Heart right ventricle (tissue), 16 donors: Measurements from ENCODE around the gene PPM1H. TPM values are rescaled to one million over a fixed set of nuclear protein-coding genes. Genes with fewer than 3 reads are reported as not detected.

Experiments used
- ATAC-seq, 8 donors: fragments of 200-7000 bp; cut with Tn5 transposase; one replicate each; pipeline ENCODE4 v1.9.1; 2020; ENCODE audit warnings: mild to moderate bottlenecking in 8 of 8, moderate library complexity in 8 of 8, moderate number of reproducible peaks in 1 of 8
- DNase-seq, 2 donors: peaks; one replicate each; pipeline ENCODE4 v3.0.0-alpha.2; 2020
- H3K27ac ChIP-seq, 10 donors: fragments of 200-600 bp; sonication (generic) in 2 of 10; one replicate each; pipeline versions ENCODE4 v1.5.0 to v1.8.0; 2020 to 2022; ENCODE audit warnings: mild to moderate bottlenecking in 3 of 10
- H3K27me3 ChIP-seq, 7 donors: fragments of 200-600 bp; one replicate each; pipeline ENCODE4 v1.8.0; 2021 to 2022; ENCODE audit warnings: mild to moderate bottlenecking in 2 of 7
- H3K36me3 ChIP-seq, 9 donors: fragments of 200-600 bp; sonication (generic) in 1 of 9; one replicate each; pipeline versions ENCODE4 v1.5.0 to v1.8.0; 2020 to 2022; ENCODE audit warnings: mild to moderate bottlenecking in 2 of 9
- H3K4me1 ChIP-seq, 9 donors: fragments of 200-600 bp; sonication (generic) in 1 of 9; one replicate each; pipeline versions ENCODE4 v1.5.0 to v1.8.0; 2020 to 2022; ENCODE audit warnings: mild to moderate bottlenecking in 4 of 9
- H3K4me3 ChIP-seq, 10 donors: fragments of 200-600 bp; sonication (generic) in 2 of 10; one replicate each; pipeline versions ENCODE4 v1.5.0 to v1.8.0; 2020 to 2022; ENCODE audit warnings: mild to moderate bottlenecking in 7 of 10, moderate library complexity in 2 of 10
- H3K9me3 ChIP-seq, 11 donors: fragments of 200-600 bp in 10 of 11; sonication (generic) in 2 of 11; one replicate each; pipeline versions ENCODE4 v1.5.0 to v1.8.0; 2013 to 2022; ENCODE audit warnings: mild to moderate bottlenecking in 2 of 11, control low read depth in 1 of 11, moderate library complexity in 1 of 11
- WGBS, 2 donors: extraction: QIAGEN DNeasy Blood & Tissue Kit; methylation state at CpG; one replicate each; pipeline ENCODE4 v1.1.7; 2013; ENCODE audit warnings: inconsistent platforms in 1 of 2; 5-methylcytosine and 5-hydroxymethylcytosine counted together
- intact Hi-C, 10 donors: fragments of 100-400 bp; cut with DNase I; formaldehyde crosslinking; loops; one replicate each; pipeline versions ENCODE4 v1.11.1 to v1.14.2; 2022
- polyA plus RNA-seq, 2 donors: library from polyadenylated mRNA; stranded (reverse); fragments of 200-250 nt; gene quantifications; one replicate each; pipeline ENCODE4 v1.2.3, GENCODE V29; 2013
- total RNA-seq, 10 donors: library from RNA; stranded (reverse); fragmentation: NEBNext Ultra II Directional in 3 of 10; extraction: Animal tissue kit (Norgen Biotek cat#: 25700) in 3 of 10; gene quantifications; one replicate each; pipeline versions ENCODE4 v1.2.1 to v1.2.4, GENCODE V29; 2021 to 2023
- TF ChIP-seq, protein P1 (sequence below), 9 donors: fragments of 200-600 bp; sonication (generic) in 2 of 9; IDR thresholded peaks; one replicate each; pipeline versions ENCODE4 v1.5.0 to v1.8.0; 2021 to 2022; ENCODE audit warnings: antibody characterized with exemption in 9 of 9, mild to moderate bottlenecking in 5 of 9, moderate library complexity in 1 of 9
- donor health status: Arrhythmogenic right ventricular cardiomyopathy.
- donor health status: ischemic (EF 13 %, LVEDD 7.1; RV severe dilation, severe dysfunction).
- donor health status: healthy with polysubstance abuse.
- donor health status: DM: no; HTN: yes; CAD: no.
- donor health status: DM: no; HTN: no; CAD: no.
- donor health status: ischemic (EF 25% LVEDD 6.9; RV normal size, moderate dysfunction).
- donor health status: ischemic (EF 25% LVEDD 5.7; RV mildly dilated, moderate dysfunction).
- donor health status: healthy.
- donor health status: DM: yes; HTN: yes; CAD: no.
- donor health status: Ischemic cardiomyopathy.
- donor health status: ischemic (EF 35%, LVEDD 5.7; RV mildly dilated, moderate dysfunction).
- donor health status: nonischemic (EF 11% LVEDD 7.7; RV severe dilation, severe dysfunction).
- donor health status: DM: yes; HTN: yes; CAD: no.
- donor health status: PGD.
- donor health status: ischemic (EF 29% LVEDD 5.4; RV normal size, mild dysfunction).
- donor health status: nonischemic (EF 23%, LVEDD 6.1; RV moderate dilation, normal function).

The PPM1H gene
- total and polyA plus RNA-seq, 12 donors = 0.62 to 7.1 (median 5.3) TPM

DNA sequence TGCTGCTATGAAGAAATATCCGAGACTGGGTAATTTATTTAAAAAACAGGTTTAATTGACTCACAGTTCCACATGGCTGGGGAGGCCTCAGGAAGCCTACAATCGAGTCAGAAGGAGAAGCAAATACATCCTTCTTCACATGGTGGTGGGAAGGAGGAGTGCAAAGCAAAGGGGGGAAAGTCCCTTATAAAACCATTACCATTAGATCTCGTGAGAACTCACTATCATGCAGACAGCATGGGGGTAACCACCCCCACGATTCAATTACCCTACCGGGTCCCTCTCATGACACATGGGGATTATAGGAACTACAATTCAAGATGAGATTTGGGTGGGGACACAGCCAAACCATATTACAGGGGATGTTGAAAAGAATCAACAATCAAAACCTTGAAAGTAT lies 74.9 kb downstream of the PPM1H start:
- peak overlapping the region in 9 of 10 donors; percentile 16 to 71 (median 58) for H3K27ac ChIP-seq
- DNase-seq (no peak), ATAC-seq (no peak)
- TF ChIP-seq, protein P1, sequence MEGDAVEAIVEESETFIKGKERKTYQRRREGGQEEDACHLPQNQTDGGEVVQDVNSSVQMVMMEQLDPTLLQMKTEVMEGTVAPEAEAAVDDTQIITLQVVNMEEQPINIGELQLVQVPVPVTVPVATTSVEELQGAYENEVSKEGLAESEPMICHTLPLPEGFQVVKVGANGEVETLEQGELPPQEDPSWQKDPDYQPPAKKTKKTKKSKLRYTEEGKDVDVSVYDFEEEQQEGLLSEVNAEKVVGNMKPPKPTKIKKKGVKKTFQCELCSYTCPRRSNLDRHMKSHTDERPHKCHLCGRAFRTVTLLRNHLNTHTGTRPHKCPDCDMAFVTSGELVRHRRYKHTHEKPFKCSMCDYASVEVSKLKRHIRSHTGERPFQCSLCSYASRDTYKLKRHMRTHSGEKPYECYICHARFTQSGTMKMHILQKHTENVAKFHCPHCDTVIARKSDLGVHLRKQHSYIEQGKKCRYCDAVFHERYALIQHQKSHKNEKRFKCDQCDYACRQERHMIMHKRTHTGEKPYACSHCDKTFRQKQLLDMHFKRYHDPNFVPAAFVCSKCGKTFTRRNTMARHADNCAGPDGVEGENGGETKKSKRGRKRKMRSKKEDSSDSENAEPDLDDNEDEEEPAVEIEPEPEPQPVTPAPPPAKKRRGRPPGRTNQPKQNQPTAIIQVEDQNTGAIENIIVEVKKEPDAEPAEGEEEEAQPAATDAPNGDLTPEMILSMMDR (IDR thresholded peaks at IDR 0.05) = no peak
- H3K4me1 ChIP-seq = peaks cover 3 to 63% (median 38%) of the 10 kb centered on the region in 9 donors
- H3K27me3 ChIP-seq = no peaks in the 10 kb centered on the region
- no peaks in the 10 kb centered on the region for H3K36me3 ChIP-seq
- WGBS, 2 donors = 57 to 69% methylated on average over 5 of the region's 5 CpGs
- no peaks in the 10 kb centered on the region for H3K9me3 ChIP-seq
- peak overlapping the region in 1 of 10 donors; percentile 33 for H3K4me3 ChIP-seq
- intact Hi-C loops = loop anchor here in 1 of 10 donors (5.0 kb wide), 1 partner anchor 72 kb away; no protein-coding TSS in a partner anchor

DNA sequence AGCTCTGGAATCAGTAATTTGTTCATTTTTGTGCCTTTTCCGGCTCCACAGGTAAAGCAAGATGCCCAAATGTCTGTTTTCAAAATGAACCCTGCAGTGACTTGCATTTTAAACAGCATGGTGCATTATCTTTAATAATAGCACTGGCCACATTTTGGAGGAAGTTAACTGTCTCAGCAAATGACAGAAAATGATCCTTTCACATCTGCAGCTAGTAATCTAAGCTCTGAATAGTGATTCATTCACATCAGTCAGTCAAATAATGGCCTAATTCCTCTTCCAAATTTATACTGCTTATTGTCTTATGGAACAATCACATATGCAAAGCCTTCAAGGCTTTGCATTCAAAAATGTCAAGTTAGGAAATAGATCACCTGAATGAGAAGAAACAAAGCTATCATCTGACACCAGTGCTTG lies 75.6 kb downstream of the PPM1H start:
- Histone ChIP-seq H3K4me1 (peaks cover 0 to 59% (median 34%) of the 10 kb centered on the region in 9 donors), H3K9me3 (no peaks in the 10 kb centered on the region), H3K36me3 (no peaks in the 10 kb centered on the region), H3K27ac (peak overlapping the region in 9 of 10 donors; percentile 16 to 71 (median 58)), H3K4me3 (no peak overlapping the region), H3K27me3 (no peaks in the 10 kb centered on the region)
- intact Hi-C loops = no loop called here
- 98 to 100% methylated on average over 1 of the region's 1 CpG for WGBS, 2 donors
- DNase-seq (no peak), ATAC-seq (no peak)
- TF ChIP-seq, protein P1 (IDR thresholded peaks at IDR 0.05) = no peak

DNA sequence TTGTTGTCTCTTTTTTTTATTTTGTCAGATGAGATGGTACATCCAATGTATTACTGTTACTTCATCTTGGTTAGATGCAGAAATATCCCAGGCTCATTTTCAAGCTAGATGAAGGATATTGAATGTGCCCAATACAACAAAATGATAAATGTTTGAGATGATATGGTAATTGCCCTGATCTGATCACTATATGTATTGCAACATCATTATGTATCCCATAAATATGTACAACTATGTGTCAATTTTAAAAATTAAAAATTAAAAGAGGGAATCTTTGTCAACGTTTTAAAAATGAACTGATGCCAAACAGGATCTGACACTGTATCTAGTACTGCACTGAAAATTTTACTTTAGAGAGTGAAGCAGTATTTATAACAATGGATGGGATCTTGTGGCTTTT lies 78.5 kb downstream of the PPM1H start:
- no peak for DNase-seq
- Histone ChIP-seq H3K4me3 (no peak overlapping the region), H3K9me3 (no peaks in the 10 kb centered on the region), H3K4me1 (peaks cover 0 to 68% (median 29%) of the 10 kb centered on the region in 9 donors), H3K27ac (peak overlapping the region in 1 of 10 donors; percentile 0), H3K27me3 (no peaks in the 10 kb centered on the region), H3K36me3 (no peaks in the 10 kb centered on the region)
- WGBS, 2 donors = 48 to 60% methylated on average over 1 of the region's 1 CpG
- TF ChIP-seq, protein P1 (IDR thresholded peaks at IDR 0.05) = no peak
- ATAC-seq = no peak
- intact Hi-C loops = no loop called here

DNA sequence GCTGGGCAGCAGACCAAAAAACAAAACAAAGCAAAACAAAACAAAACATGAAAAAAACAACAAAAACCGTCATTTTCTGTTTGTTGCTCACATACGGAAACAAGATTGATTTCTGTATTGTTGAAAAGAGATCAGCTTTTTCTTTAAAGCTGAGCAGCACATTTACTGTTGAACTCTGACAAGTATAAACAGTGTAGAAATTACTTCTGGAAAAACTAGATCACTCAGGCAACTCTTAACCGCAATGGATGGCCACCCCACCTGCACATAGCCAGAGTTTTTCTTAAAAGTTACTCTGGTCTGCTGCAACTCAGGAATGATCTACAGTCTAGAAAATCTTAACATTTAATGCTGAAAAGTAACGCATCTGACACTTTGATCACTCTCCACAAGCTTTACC lies 80.9 kb downstream of the PPM1H start:
- ATAC-seq = no peak
- intact Hi-C loops = no loop called here

More for the DNA sequence above, 80.9 kb downstream of the PPM1H start:
- Histone ChIP-seq H3K4me3 (no peak overlapping the region), H3K9me3 (no peaks in the 10 kb centered on the region), H3K27ac (peak overlapping the region in 5 of 10 donors; percentile 9 to 52 (median 31)), H3K4me1 (peaks cover 0 to 54% (median 16%) of the 10 kb centered on the region in 9 donors), H3K27me3 (no peaks in the 10 kb centered on the region), H3K36me3 (no peaks in the 10 kb centered on the region)
- TF ChIP-seq, protein P1 (IDR thresholded peaks at IDR 0.05) = no peak
- no peak for DNase-seq
- 63 to 80% methylated on average over 4 of the region's 4 CpGs for WGBS, 2 donors
